GM21529 (cell line): ENCODE measurements around the gene PAM.
"Not testable (repeated sequence)": the region's sequence is repeated elsewhere in the genome, so short reads cannot be mapped to it uniquely, and the experiment has no call there.

ENCODE experiments used
- ATAC-seq: cut with Tn5 transposase; IDR thresholded peaks from one replicate; pipeline ENCODE4 v1.9.1; 2021; ENCODE audit not compliant: unreplicated experiment

Gene PAM

GRCh38 chr5:102750151-102750834 lies 4.8 kb upstream of the PAM start:
- ATAC-seq: no peak

GRCh38 chr5:102751903-102752376 lies 3.2 kb upstream of the PAM start:
- not testable (repeated sequence) for ATAC-seq

- ATAC-seq: peak; percentile 2
Observed at GRCh38 chr5:102753889-102754766, 977 bp upstream of the PAM start.

- peak; percentile 77 for ATAC-seq
Observed at GRCh38 chr5:102755686-102756371, 724 bp downstream of the PAM start.

- ATAC-seq: no peak
Observed at GRCh38 chr5:102758576-102758975, 3.5 kb downstream of the PAM start.

GRCh38 chr5:102759289-102759688 lies 4.2 kb downstream of the PAM start:
- ATAC-seq: no peak

GRCh38 chr5:102759700-102760099 lies 4.6 kb downstream of the PAM start:
- ATAC-seq: no peak

- no peak for ATAC-seq
Observed at GRCh38 chr5:102760815-102761214, 5.7 kb downstream of the PAM start.

- peak; percentile 86 for ATAC-seq
Observed at GRCh38 chr5:102762095-102762534, 7.0 kb downstream of the PAM start.

GRCh38 chr5:102762562-102763227 lies 7.6 kb downstream of the PAM start:
- ATAC-seq: peak; percentile 23

GRCh38 chr5:102763734-102764133 lies 8.6 kb downstream of the PAM start:
- ATAC-seq: no peak

- no peak for ATAC-seq
Observed at GRCh38 chr5:102764381-102765004, 9.4 kb downstream of the PAM start.

GRCh38 chr5:102765350-102765749 lies 10.2 kb downstream of the PAM start:
- no peak for ATAC-seq

GRCh38 chr5:102766295-102767090 lies 11.4 kb downstream of the PAM start:
- ATAC-seq: no peak

- peak; percentile 49 for ATAC-seq
Observed at GRCh38 chr5:102767862-102768261, 12.8 kb downstream of the PAM start.

- no peak for ATAC-seq
Observed at GRCh38 chr5:102770803-102771202, 15.7 kb downstream of the PAM start.

- ATAC-seq: no peak
Observed at GRCh38 chr5:102771435-102771834, 16.3 kb downstream of the PAM start.

- ATAC-seq: no peak
Observed at GRCh38 chr5:102772273-102772672, 17.2 kb downstream of the PAM start.

- ATAC-seq: no peak
Observed at GRCh38 chr5:102773133-102773532, 18.0 kb downstream of the PAM start.

GRCh38 chr5:102775756-102776155 lies 20.7 kb downstream of the PAM start:
- ATAC-seq: not testable (repeated sequence)
